Choroid plexus epithelial cell (primary cell): ENCODE measurements around the gene TRIM40.

Experiments
- DNase-seq: peaks from one replicate; pipeline ENCODE4 v3.0.0-alpha.2; 2010; ENCODE audit warnings: low read depth
- H3K4me3 ChIP-seq: 2 replicates; pipeline ENCODE4 v1.5.1; 2011; ENCODE audit warnings: low read depth, mild to moderate bottlenecking, control low read depth, low read length, moderate library complexity
- TF ChIP-seq, protein P1 (sequence below): conservative IDR thresholded peaks from 2 replicates; pipeline ENCODE4 v1.5.1; 2011; ENCODE audit warnings: low read depth, mild to moderate bottlenecking, control low read depth, inconsistent platforms, low read length, moderate library complexity

The TRIM40 gene

DNA sequence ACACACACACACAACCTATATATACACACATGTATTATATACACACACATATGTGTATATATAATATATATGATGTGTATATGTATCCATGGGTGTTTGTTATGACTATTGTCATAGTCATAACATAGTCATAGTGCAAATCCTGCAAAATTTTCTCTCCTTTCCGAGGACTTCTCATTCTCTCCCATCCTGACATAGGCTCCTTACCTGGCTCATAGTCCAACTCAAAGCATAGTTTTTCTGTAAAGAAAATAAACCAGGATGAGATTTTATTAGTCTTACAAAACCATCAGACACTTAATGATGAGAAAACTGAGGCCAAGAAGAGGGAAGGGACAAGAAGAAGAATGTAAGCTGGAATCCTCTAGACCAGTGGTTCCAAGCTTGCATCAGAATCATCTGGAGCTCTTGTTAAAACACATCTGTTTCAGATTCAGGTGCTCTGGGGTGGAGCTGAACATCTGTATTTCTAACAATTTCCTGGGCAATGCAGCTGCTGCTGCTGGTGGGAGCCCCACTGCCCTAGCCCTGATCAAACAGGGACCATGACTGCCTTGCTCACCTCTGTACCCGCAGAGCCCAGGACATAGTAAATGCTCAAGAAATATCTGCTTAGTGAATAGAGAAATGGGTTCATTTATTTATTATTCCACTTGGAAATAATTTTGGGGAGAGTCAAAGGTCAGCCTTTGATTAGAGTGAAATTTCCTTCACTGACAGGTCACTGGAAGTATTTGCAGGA lies 19.8 kb downstream of the TRIM40 start:
- TF ChIP-seq, protein P1, sequence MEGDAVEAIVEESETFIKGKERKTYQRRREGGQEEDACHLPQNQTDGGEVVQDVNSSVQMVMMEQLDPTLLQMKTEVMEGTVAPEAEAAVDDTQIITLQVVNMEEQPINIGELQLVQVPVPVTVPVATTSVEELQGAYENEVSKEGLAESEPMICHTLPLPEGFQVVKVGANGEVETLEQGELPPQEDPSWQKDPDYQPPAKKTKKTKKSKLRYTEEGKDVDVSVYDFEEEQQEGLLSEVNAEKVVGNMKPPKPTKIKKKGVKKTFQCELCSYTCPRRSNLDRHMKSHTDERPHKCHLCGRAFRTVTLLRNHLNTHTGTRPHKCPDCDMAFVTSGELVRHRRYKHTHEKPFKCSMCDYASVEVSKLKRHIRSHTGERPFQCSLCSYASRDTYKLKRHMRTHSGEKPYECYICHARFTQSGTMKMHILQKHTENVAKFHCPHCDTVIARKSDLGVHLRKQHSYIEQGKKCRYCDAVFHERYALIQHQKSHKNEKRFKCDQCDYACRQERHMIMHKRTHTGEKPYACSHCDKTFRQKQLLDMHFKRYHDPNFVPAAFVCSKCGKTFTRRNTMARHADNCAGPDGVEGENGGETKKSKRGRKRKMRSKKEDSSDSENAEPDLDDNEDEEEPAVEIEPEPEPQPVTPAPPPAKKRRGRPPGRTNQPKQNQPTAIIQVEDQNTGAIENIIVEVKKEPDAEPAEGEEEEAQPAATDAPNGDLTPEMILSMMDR: no peak
- no peak overlapping the region for H3K4me3 ChIP-seq
- DNase-seq: no peak

DNA sequence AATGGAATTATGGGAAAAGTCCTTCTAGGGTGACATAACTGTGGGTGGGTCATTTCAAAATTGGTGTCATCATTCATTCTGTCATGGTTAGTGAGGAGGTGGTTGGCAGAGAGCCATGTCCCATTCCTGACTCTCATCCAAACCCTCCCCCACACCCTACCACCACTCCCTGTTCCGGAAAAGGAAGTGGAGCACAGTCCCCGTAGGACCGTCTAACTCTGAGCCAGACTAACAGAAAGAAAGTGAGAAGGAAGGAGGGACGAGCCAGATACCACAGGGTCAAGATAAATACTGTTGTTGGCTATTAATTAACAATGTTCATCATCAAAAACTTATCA lies 20.3 kb downstream of the TRIM40 start:
- H3K4me3 ChIP-seq: no peak overlapping the region
- DNase-seq: peak; percentile 24

DNA sequence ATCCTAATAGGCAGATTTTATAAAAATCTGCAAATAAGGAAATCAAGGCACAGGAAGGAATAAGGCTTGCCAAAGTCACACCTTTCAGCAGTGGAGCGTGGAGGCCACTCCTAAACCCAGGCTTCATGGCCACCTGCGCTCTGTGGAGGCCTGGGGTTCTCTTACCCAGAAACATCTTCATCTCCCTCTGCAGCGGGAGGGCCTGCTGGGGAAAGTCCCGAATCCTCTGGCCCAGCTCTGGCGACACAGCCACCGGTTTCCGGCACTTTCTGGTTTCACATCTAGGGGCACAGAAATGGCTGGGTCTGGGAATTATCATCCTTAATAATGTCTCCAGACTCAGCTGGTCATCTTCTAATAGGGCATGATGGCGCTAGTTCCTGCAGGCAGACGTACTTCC lies 20.8 kb downstream of the TRIM40 start:
- no peak overlapping the region for H3K4me3 ChIP-seq
- DNase-seq: no peak
- TF ChIP-seq, protein P1: no peak

More for the DNA sequence above, 20.3 kb downstream of the TRIM40 start:
- TF ChIP-seq, protein P1: no peak

DNA sequence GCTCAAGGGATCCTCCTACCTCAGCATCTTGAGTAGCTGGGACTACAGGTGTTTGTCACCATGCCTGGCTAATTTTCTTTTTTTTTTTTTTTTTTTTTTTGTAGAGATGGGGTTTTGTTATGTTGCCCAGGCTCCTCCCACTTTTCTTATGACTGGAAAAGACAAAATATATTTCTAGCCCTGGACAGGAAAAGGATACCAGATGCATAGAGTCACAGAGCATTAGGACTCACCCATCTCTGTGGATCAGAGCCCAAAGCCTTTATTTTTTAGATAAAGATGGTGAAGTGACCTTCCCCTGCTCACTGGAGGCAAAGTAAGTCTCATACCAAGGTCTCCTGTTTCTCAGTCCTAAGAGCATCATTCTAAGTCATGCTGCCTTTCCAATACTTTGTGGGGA lies 21.6 kb downstream of the TRIM40 start:
- H3K4me3 ChIP-seq: no peak overlapping the region
- TF ChIP-seq, protein P1: no peak
- no peak for DNase-seq

DNA sequence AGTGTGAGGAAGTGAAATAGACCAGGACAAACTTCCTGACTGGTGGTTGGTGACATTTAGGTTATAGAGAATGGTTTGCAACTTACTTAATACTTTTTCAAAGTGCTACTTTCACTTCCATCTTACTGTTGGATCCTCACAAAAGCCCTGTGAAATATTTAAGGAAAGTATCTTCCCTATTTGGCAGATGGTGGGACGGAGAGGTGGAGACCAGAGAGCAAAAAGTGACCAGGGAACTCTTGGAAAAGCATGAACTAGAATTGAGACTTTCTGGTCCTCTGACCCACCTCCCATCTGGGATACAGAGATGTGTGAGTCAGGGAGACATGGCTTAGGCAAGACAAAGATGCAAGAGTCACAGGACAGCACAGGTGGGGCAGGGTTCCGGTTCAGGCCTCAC lies 22.1 kb downstream of the TRIM40 start:
- no peak overlapping the region for H3K4me3 ChIP-seq
- DNase-seq: no peak
- TF ChIP-seq, protein P1: no peak

DNA sequence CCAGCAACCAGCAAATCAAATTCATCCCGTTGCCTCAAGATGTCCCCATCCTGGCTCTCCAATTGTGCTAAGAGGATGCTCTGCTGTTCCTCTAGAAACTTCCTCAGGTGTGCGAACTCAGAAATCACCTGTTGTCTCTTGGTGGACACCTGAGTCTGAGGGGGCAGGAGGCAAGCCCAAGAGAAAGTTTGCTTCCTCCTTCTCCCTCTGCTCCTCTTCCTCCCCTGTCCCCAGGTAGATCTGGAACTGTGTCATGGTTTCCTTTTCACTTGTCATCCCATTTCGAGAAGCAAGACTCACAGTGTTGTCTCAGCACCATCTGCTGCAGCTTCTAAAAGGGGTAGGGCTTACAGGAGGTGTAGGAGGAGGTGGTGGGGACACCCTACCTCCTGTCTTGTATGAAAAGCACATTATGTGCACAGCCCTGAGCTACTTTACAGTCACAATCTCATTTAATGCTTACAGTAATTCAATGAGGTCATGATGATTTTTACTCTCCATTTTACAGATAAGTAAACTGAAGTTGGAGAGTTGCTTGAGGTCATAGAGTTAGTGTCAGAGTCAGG lies 22.6 kb downstream of the TRIM40 start:
- no peak for DNase-seq
- no peak overlapping the region for H3K4me3 ChIP-seq
- TF ChIP-seq, protein P1: no peak

DNA sequence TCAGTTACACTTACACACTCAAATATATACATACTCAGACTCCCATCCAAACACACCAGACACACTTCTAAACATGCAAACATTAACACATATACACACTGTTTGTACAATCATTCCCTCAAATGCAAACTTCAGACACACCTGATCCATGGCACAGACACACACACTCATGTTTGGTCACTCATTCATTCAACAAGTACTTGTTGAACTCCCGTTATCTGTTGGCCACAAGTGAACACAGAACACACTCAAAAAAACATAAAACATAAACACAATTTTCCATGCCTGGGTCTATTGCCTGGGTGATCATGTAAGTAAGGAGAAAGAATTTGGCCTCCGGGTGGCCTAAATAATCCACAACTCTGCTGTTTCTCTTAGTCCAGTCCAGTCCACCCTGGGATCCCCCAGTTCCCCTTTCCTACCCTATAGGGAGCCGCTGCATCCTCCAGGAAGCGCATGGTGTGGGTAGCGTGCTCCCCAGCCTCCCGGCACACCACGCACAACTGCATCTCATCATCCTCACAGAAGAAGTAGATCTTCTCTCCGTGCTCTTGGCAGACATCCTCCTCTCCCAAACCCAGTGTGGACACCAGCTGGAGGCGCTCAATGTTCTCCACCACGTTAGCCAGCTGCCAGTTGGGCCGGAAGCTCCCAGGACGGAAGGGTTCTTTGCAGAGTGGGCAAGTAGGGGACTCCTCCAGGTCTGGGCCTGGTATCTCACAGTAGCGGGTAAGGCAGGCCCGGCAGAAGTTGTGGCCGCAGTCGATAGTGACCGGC lies 24.3 kb downstream of the TRIM40 start:
- TF ChIP-seq, protein P1: no peak
- H3K4me3 ChIP-seq: no peak overlapping the region
- no peak for DNase-seq
